Activated CD4-positive, alpha-beta T cell treated with anti-CD3 and anti-CD28 coated beads, Interleukin-2, Interleukin-6, amounts not matched to agents 100 ng/mL and 50 ng/mL, durations not matched to agents 16 hours and 8 hours (primary cell): Measurements from ENCODE around the gene MEOX2.

Experiments used
- DNase-seq: peaks from one replicate; pipeline ENCODE4 v3.0.0-alpha.2; 2020

Gene MEOX2

DNA sequence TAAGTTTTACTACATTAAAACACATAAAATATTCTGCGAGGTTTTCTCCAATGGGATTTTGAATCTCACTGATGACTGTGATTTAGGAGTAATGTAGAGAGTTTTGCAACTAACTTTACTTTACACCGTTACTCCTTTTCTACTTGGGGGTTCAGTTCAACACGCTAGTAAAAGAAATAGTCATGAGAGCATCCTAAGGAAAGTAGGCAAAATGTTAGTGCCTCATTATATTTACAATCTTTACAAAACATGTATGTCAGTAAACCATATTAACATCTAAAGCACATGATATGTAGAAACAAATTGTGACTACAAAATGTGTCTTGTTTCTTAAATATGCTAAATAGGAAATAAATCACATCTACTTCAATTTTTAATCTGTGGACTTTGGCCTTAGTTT is 6.0 kb downstream of the MEOX2 start:
- no peak for DNase-seq

- no peak for DNase-seq
Observed at GRCh38 chr7:15679306-15679705, 7.2 kb downstream of the MEOX2 start.

DNA sequence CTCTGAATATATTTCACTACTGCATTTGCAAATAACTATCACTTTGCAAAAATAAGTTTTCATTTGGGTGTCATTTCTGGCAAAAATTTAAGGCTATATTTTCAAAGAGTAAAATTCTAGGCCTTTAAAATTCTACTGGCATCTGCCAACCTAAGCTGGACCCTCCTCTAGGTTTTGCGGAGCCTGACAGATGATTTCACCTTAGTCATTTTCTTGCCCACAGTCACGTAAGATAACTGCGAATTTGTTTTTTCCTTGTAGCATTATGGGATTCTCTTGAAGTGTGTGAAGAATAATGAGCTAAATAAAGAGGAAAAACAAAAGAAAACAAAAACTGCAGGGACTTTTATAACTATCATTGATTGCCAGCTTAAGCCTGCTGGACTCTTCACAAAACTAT is 7.8 kb downstream of the MEOX2 start:
- DNase-seq: no peak

GRCh38 chr7:15675379-15675778 is 11.1 kb downstream of the MEOX2 start:
- no peak for DNase-seq

DNA sequence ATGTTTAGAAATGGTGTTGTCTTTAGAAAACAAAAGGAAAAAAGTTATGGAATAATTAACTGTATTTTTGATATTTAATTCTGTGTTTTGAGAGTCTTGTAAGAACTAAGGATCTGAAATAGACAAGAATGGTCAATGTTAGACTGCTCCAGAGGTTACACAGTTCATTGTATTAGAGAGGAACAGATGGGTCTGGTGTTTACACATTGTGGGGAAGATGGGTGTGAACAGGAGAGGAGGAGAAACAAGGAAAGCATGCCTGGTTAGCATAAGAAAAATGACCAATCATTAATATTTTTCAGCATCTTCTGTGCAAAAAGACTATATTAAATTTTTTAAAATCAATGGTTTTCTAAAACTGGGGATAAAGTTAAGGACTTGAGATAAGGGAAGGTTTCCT is 11.9 kb downstream of the MEOX2 start:
- no peak for DNase-seq

DNA sequence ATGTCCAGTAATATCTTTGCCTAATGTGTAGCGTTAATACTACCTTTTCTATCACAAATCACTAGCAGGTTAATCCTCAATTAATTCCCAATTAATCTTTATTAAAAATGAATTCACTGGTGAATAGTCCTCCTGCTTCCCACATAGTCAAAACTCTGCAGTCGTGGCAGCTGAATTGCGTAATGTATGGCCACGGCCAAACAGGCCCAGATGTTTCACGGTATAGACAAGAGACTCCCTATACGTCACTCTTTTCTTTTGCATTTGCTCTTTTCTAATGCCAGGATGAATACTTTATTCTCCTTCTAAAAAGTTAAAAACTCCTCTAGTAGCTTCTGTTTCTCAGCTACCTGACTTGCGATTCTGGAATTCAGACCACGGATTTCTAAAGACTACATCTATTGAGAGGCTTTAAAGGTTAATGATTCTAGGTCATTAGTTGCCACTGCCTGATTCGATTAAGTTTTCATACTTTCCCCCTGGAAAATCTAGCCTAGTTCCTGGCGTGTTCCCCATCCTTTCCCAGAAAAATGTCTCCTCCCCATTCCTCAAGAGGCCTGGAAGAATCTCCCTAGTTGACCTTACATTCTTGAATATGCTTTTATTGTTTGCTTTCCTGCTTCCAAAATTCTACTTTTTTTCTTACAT is 16.9 kb downstream of the MEOX2 start:
- no peak for DNase-seq

DNA sequence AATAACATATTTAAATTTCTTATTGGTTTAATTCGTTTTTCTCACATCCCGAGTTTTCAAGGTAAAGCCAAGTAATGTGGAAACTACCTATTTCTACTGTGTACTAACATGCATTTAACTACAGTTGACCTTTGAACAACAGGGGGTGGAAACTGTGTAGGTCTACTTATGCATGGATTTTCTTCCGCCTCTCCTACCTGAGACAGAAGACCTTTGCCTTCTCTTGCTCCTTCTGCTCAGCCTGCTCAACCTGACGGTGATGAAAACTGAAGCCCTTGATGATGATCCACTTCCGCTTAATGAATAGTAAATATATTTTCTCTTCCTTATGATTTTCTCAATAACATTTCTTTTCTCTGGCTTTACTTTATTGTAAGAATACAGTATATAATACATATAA is 18.5 kb downstream of the MEOX2 start:
- no peak for DNase-seq

- no peak for DNase-seq
Observed at GRCh38 chr7:15662451-15662850, 24.0 kb downstream of the MEOX2 start.

DNA sequence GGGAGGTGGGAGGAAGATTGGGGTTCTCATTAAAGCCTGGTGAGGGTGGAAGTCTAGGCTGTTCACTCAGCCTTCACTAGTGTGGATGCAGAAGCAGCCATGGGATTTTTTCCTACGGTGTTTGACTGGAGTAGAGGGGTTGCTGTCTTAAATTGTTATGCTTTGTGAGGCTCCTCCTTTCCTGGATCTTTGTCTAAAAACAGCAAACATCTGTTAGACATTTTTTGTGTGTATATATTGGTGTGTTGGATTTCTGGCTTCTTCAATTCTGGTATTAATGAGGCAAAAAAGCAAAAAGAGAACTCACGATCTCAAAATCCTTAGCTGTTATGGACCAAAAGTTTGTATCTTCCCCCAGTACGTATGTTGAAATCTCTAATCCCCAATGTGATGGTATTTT is 28.2 kb downstream of the MEOX2 start:
- DNase-seq: no peak

GRCh38 chr7:15652776-15653290 is 33.6 kb downstream of the MEOX2 start:
- no peak for DNase-seq

- DNase-seq: no peak
Observed at GRCh38 chr7:15651693-15652092, 34.8 kb downstream of the MEOX2 start.

GRCh38 chr7:15650787-15651186 is 35.7 kb downstream of the MEOX2 start:
- DNase-seq: no peak

DNA sequence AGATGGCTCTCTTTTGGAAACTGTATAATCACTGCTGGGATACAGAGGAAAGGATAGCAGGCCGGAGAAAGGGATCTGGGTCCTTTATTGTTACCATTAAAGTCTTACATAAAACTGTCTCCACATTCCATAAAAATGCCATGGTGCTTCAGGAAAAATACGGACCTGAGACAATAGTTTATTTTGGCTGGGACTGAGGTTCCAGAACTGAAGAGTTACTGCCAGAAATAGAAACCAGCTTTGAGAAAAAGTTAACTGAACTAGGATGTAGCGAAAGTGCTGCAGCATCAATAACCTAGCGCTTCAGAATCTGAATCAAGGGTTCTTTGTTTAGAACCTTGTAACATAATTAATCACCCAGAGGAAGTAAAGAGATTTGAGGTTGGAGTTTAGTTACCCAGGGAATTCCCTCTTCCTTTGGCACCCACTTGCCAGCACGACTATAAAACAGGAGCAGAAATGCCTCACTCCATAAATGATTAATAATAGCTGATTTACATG is 38.0 kb downstream of the MEOX2 start:
- no peak for DNase-seq

DNA sequence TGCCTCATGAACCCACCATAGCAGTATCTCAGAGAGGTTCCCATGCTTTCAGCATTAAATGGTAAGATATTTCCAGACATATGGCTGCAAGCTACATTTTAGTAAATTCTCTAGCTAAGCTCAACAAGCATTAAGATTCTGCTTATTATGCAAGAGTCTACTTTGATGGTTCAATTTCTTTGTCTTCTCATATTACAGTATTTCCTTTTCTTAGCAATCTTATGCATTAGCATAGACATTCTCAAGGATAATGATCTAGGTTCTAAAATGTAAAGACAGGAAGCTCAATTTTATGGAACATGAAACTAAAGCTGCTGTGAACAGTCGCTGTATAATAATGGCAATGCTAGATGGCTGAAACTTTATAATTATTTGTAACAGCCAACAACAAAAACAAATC is 39.2 kb downstream of the MEOX2 start:
- DNase-seq: no peak

- no peak for DNase-seq
Observed at GRCh38 chr7:15643000-15643705, 43.3 kb downstream of the MEOX2 start.

DNA sequence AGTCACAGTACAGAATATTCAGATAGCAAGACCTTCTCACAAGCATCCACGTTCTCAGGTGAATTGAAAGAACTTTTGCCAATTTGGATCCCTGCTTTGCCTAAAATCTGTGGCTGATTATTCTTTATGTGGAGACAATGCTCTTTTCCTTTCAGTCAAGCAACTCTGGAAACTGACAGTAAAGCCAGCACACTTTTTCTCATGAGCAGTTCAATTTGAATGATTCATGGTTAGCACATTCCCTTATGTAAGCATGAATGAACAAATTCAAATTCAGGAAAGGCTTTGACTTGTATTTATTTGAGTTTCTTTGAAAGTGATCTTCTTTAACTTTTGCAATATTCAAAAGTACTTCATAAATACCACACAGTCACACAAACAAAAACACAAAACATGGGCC is 57.6 kb downstream of the MEOX2 start:
- no peak for DNase-seq

- no peak for DNase-seq
Observed at GRCh38 chr7:15626041-15626440, 60.4 kb downstream of the MEOX2 start.

DNA sequence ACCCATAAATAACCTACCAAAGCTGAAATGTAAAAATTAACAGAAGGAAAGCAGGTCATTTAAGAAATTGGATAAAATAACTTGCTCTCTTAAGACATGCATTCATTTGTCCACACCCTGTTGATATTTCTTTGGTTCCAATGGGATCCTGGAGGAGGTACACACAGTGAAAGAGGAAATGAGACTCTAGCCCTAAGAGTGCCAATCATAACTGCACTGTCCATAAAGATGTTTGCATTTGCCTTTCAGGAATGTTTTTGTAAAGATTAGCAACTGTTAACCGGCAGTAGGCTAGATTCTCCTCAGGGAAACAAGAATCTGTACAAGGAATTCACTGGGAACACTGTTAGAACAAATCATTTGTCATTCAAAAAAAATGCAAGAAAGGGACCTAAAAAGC is 61.0 kb downstream of the MEOX2 start:
- DNase-seq: no peak

- no peak for DNase-seq
Observed at GRCh38 chr7:15621468-15621867, 65.0 kb downstream of the MEOX2 start.

DNA sequence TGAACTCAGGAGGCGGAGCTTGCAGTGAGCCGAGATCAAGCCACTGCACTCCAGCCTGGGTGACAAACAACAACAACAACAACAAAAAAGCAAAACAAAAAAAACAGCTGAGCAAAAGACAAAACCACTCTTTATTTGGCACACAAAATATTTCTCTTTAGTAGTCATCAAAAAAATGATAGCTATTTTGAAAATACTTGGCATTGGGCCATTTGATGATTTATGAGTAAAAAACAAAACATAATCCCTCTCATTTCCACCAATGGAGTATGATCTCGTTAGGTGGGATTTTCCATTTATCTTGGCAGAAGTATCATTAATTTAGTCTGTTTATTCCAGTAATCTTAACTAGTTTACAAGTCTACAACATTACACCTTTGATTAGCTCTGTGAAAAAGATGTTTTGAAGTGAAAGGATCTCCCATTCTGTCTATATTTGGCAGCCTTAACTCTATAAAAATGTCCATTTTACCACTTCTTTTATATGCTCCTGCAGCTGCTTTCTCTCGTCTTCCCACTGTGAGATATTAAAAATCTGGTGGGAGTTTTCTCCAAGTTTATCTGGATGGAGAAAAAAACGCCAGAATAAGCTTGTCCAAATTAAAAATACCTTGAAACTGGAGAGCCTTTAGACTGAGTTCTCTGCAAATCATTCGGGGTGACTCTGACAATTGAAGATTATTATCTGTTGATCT is 65.8 kb downstream of the MEOX2 start:
- no peak for DNase-seq

DNA sequence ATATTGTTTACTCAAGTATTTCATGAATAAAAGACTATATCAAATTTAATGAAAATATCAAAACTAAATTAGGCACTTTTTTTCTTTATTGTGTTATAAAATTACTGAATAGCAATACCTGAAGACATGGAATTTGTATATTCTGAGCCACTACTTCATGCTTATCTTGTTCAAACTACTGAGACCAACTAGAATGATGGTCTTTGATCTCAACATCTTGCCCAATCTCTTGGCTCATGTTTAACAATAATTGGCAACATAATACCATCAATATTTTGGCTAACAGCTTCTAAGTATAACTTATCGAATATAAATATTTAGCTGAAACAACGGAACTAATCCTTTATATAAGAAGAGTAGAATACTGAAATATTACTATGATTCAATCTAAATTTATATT is 68.2 kb downstream of the MEOX2 start:
- no peak for DNase-seq

GRCh38 chr7:15612205-15612604 is 74.3 kb downstream of the MEOX2 start:
- no peak for DNase-seq

- no peak for DNase-seq
Observed at GRCh38 chr7:15610503-15610902, 76.0 kb downstream of the MEOX2 start.

- DNase-seq: no peak
Observed at GRCh38 chr7:15609287-15609686, 77.2 kb downstream of the MEOX2 start.
